GM12873 (cell line): Measurements from ENCODE around the gene NMNAT1.

ENCODE experiments used
- TF ChIP-seq, protein P1 (sequence below): IDR thresholded peaks from 2 replicates; pipeline ENCODE4 v1.5.1; 2012; ENCODE audit warnings: low read depth, mild to moderate bottlenecking, moderate library complexity, low read length, control low read depth; ENCODE audit not compliant: insufficient read depth; ENCODE audit errors: missing control alignments

NMNAT1 gene

DNA sequence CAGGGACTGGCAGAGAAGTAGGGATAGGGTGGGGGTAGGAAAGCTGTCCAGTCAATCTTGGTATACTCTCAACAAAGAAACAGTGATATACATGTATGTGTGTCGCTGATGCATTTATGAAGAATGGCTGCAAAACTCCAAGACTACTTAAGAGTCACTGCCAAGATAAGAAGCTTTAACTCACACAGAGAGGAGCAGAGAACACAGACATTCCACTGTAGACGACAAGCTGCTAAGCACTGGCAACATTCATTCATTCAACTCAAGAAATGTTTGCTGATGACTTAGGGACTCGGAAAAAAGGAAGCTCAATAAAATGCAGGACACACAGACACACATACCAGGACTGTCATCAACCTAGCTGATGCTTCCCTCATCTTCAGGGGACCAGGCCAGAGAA lies 38.7 kb upstream of the NMNAT1 start:
- TF ChIP-seq, protein P1, sequence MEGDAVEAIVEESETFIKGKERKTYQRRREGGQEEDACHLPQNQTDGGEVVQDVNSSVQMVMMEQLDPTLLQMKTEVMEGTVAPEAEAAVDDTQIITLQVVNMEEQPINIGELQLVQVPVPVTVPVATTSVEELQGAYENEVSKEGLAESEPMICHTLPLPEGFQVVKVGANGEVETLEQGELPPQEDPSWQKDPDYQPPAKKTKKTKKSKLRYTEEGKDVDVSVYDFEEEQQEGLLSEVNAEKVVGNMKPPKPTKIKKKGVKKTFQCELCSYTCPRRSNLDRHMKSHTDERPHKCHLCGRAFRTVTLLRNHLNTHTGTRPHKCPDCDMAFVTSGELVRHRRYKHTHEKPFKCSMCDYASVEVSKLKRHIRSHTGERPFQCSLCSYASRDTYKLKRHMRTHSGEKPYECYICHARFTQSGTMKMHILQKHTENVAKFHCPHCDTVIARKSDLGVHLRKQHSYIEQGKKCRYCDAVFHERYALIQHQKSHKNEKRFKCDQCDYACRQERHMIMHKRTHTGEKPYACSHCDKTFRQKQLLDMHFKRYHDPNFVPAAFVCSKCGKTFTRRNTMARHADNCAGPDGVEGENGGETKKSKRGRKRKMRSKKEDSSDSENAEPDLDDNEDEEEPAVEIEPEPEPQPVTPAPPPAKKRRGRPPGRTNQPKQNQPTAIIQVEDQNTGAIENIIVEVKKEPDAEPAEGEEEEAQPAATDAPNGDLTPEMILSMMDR, result no peak

DNA sequence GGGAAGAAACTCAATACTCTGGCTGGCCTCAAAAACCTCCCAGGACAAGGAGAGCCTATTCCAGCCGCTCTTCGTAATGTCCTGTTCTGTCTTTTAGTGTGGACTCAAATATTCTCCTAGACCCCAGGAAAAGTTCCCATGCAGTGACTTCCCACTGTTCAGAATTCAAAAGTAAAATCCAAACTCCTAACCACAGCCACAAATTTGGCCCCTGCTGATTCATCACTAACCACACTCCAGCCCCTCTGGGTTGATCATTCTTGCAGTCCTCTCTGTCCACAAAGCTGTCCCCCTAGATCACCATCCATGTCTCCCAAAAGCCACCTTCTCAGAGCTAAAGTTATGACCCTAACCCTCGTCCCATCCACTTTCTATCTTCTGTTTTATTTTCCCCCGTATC lies 38.3 kb upstream of the NMNAT1 start:
- TF ChIP-seq, protein P1, result no peak

DNA sequence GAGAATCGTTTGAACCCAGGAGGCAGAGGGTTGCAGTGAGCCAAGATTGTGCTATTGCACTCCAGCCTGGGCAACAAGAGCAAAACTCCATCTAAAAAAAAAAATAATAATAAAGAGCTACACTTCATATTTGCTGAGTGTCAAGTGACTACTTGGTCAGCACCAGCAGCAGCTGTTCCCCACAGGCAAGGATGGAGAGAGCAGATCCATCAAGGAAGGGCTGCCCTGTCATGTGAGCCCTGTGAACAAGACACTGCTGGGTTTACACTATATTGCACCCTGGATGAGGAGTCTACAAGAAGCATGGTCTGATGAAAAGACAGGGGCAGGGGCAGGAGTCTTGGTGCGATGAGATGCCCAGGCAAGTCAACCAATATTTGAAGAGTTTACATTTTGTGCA lies 36.8 kb upstream of the NMNAT1 start:
- TF ChIP-seq, protein P1, result no peak

DNA sequence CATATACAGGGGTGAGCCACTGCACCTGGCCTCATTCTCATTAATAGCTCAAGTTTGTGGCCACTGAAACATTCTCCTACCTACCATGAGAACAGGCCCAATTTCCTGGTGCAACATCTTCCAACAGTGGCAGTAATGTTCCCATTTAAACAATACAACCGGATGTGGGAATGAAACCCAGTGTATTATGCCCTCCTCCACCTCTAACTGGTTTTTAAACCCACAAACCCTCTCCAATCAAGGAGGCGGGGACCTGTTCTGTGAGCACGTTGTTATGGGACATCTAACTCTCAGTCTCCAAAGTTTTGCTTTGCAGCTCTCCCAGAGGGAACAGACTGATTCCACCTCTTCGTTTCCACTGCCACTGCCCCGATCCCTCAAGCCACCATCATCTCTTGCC lies 35.8 kb upstream of the NMNAT1 start:
- TF ChIP-seq, protein P1, result no peak

- TF ChIP-seq, protein P1, result no peak
Measured at GRCh38 chr1:9908871-9909233, 34.4 kb upstream of the NMNAT1 start.

DNA sequence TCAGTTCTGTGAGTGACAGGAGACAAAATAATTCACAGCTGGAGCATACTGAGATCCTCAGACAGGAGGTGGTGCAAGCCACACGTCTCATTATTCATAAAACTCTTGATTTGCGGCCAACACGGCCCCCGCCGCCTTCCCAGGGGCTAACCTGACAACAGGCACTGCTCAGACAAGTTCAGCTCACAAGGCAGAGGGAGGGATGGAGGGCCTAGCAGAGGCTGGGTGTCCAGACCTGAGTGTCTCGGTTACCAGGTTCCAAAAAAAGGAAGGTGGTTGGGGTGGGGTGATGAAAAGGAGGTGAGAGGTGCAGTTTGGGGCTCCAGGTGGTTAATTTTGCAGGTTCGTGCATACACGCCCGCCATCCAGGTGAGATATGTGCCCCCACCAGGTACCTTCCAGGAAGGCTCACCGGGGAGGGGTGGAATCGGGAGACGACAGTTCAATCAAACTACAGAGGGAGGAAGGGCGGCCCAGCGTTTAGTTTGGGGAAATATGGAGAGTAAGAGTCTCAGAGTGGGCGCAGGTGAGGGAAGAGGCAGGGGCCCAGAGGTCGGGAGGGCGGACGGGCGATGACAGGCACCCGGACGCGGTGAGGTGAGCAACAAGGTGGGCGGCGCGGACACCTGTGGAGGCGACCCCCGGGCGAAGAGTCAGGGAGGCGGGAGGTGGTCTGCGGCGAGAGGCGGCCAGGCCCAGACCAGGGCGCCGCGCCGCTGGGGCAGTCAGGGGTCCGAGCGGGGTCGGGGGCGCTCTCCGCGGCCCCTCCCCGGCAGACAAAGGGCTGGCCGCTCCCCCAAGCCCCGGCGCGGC lies 33.8 kb upstream of the NMNAT1 start:
- TF ChIP-seq, protein P1, result no peak

GRCh38 chr1:9910076-9910422 lies 33.2 kb upstream of the NMNAT1 start, which contains the start of gene CTNNBIP1:
CTNNBIP1 (minus strand) TSS chr1:9910269; CDS start chr1:9872064, 38,205 bp downstream.
- TF ChIP-seq, protein P1, result no peak
